ENCODE data around the gene IL17RE.

- TF ChIP-seq CTCF (IDR thresholded peaks at IDR 0.05) (no peak), POLR2A (IDR thresholded peaks at IDR 0.05) (no peak)
These were observed 16.3 kb upstream of the IL17RE start for GRCh38 chr3:9886328-9886727.

Measured in lower leg skin (tissue), 3 donors.